K562 (cell line): ENCODE measurements around the gene FAM53A. TPM values are rescaled to one million over a fixed set of nuclear protein-coding genes. Genes with fewer than 3 reads are reported as not detected.

Experiments used
- CHCHD3 ChIP-seq: fragments of 250-450 bp; sonication (Bioruptor Pico); IDR thresholded peaks from 2 replicates; pipeline ENCODE4 v2.1.2; 2022; ENCODE audit warnings: mild to moderate bottlenecking
- E2F1 ChIP-seq: sonication (generic); formaldehyde crosslinking; IDR thresholded peaks from 2 replicates; pipeline ENCODE4 v1.8.1; 2023; ENCODE audit warnings: mild to moderate bottlenecking, missing genetic modification reagents, moderate library complexity
- E2F3 ChIP-seq: fragments of 250-450 bp; sonication (Bioruptor Pico); IDR thresholded peaks from 2 replicates; pipeline ENCODE4 v1.4.0; 2020; ENCODE audit warnings: mild to moderate bottlenecking
- FIP1L1 ChIP-seq: fragments of 200-400 bp; formaldehyde crosslinking; IDR thresholded peaks from 2 replicates; pipeline ENCODE4 v1.6.1; 2018; ENCODE audit warnings: mild to moderate bottlenecking, low read depth, low read length; ENCODE audit not compliant: poor library complexity, severe bottlenecking
- IRF2 ChIP-seq: sonication (generic); formaldehyde crosslinking; IDR thresholded peaks from 2 replicates; pipeline ENCODE4 v1.8.1; 2022; ENCODE audit warnings: mild to moderate bottlenecking, missing genetic modification reagents
- MEIS2 ChIP-seq: fragments of 450-650 bp; IDR thresholded peaks from 2 replicates; pipeline ENCODE4 v1.6.1; 2014; ENCODE audit warnings: mild to moderate bottlenecking; ENCODE audit not compliant: partially characterized antibody
- PREB ChIP-seq: sonication (generic); formaldehyde crosslinking; IDR thresholded peaks from 2 replicates; pipeline ENCODE4 v1.8.1; 2023; ENCODE audit warnings: mild to moderate bottlenecking, missing genetic modification reagents
- PRMT5 ChIP-seq: sonication (generic); formaldehyde crosslinking; IDR thresholded peaks from 2 replicates; pipeline ENCODE4 v1.5.0; 2020; ENCODE audit warnings: missing genetic modification reagents
- RBBP5 ChIP-seq: fragments of 200-600 bp; sonication (generic); IDR thresholded peaks from 2 replicates; pipeline ENCODE4 v1.6.1; 2012; ENCODE audit warnings: borderline replicate concordance, mild to moderate bottlenecking, low read length, control low read depth, inconsistent platforms; ENCODE audit not compliant: insufficient read depth, poor library complexity, severe bottlenecking
- SAP30 ChIP-seq: fragments of 200-600 bp; sonication (generic); IDR thresholded peaks from 2 replicates; pipeline ENCODE4 v1.6.1; 2012; ENCODE audit warnings: borderline replicate concordance, low read depth, mild to moderate bottlenecking, moderate library complexity, low read length, control low read depth, inconsistent platforms; ENCODE audit not compliant: insufficient read depth, poor library complexity, severe bottlenecking
- SIN3A ChIP-seq, 2 experiments: fragments of 150-350 bp in 1 of 2; IDR thresholded peaks; 2 replicates each; pipeline ENCODE4 v1.6.1; 2011 to 2016; ENCODE audit warnings: borderline replicate concordance in 2 of 2, low read depth in 2 of 2, low read length in 2 of 2, mild to moderate bottlenecking in 2 of 2, moderate library complexity in 2 of 2; ENCODE audit not compliant: control insufficient read depth in 1 of 2
- SRSF1 ChIP-seq: fragments of 200-400 bp; formaldehyde crosslinking; IDR thresholded peaks from 2 replicates; pipeline ENCODE4 v1.6.1; 2017; ENCODE audit warnings: mild to moderate bottlenecking, low read depth, low read length, moderate library complexity
- VEZF1 ChIP-seq: fragments of 200-800 bp; sonication (Bioruptor generic); IDR thresholded peaks from 2 replicates; pipeline ENCODE4 v1.6.1; 2017; ENCODE audit warnings: missing genetic modification characterization, missing compliant biosample characterization
- ZEB2 ChIP-seq: fragments of 450-650 bp; IDR thresholded peaks from 2 replicates; pipeline ENCODE4 v1.6.1; 2016
- ZNF232 ChIP-seq: sonication (generic); formaldehyde crosslinking; IDR thresholded peaks from 2 replicates; pipeline ENCODE4 v1.8.0; 2022; ENCODE audit warnings: mild to moderate bottlenecking, missing genetic modification reagents
- polyA plus RNA-seq, 8 experiments: library from polyadenylated mRNA; depleted of rRNA in 4 of 8; stranded (reverse) in 5 of 8; unstranded in 3 of 8; fragments of >200 nt; fragmentation: Nextera tagmentation in 2 of 8; fragmentation: Illumina TruSeq in 1 of 8; extraction: Ambion mirVana in 2 of 8; extraction: Trizol in 1 of 8; gene quantifications; 2 replicates each; pipeline versions ENCODE4 v1.2.1 to v1.2.3, GENCODE V29; 2011 to 2014; ENCODE audit warnings: inconsistent platforms in 1 of 8, missing spikeins in 1 of 8
- total RNA-seq, 7 experiments: library from RNA; depleted of rRNA in 6 of 7; stranded (reverse); fragments of >200 nt in 6 of 7; fragmentation: Illumina TruSeq in 2 of 7; extraction: Trizol in 2 of 7; gene quantifications; 2 replicates each; pipeline versions ENCODE4 v1.2.1 to v1.2.3, GENCODE V29; 2011 to 2021; ENCODE audit warnings: low replicate concordance in 1 of 7
- TF ChIP-seq, protein P1 (sequence below): sonication (generic); formaldehyde crosslinking; IDR thresholded peaks from 2 replicates; pipeline ENCODE4 v1.9.0; 2022; ENCODE audit warnings: mild to moderate bottlenecking, missing genetic modification reagents
- TF ChIP-seq, protein P2 (sequence below): fragments of 250-450 bp; sonication (Bioruptor Pico); IDR thresholded peaks from 2 replicates; pipeline ENCODE4 v1.4.0; 2020; ENCODE audit warnings: mild to moderate bottlenecking

Gene FAM53A
- total and polyA plus RNA-seq, 9 of the 15 experiments (the other 6 are each of a cell fraction or from before 2014, with no cell fraction given) = 0.53 to 2.7 (median 1.4) TPM; not detected in 2

DNA sequence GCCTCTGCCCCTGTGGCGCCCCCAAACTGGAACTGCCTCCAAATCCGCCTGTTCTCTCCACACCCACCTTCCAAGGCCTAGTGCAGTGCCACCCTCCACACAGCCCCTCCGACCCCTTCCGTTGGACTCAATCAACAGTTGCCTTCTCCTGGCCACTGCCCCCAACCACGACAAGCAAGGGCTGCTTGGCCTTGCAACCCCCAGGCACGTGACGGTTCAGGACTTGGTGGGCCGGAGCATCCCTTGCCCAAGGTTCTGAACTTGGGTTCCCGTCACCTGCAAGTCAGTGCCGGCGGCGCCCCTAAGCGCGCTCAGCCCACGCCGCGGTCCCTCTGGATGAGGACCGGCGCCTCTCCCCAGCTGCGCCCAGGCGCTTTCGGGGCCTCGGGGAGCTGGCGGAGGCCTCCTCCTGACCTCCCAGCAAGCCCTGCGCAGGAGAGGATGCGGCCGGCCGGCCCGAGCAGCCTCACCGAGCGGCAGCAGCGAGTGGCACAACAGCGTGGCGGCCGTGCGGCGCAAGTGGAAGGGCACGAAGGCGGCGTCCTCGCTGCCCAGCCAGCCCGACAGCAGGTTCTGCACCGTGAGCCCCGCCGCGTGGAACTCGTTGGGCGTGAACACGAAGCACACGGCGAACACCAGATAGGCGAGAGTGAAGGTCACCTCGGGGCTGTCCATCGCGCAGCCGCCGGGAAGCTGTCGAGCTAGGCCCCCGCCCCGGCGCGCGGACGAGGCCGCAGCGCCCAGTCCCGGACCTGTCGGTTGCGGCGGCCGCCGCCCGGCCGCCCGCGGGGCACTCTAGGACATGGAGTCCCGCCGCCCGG, 36.3 kb upstream of the FAM53A start (continued):
- TF ChIP-seq, protein P1, sequence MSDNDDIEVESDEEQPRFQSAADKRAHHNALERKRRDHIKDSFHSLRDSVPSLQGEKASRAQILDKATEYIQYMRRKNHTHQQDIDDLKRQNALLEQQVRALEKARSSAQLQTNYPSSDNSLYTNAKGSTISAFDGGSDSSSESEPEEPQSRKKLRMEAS (CRISPR knock-in tag) = peak; percentile 55; the same call in 1 of the 2 replicates
- peak; percentile 40; the same call in 1 of the 2 replicates for TF ChIP-seq E2F1
- TF ChIP-seq ZEB2 = no peak
- TF ChIP-seq PRMT5 (CRISPR knock-in tag) = no peak
- TF ChIP-seq E2F3 = 0 out of 2 replicates have a peak, but pooled peaks have one; percentile 6
- TF ChIP-seq VEZF1 (CRISPR knock-in tag) = no peak
- TF ChIP-seq FIP1L1 = peak; percentile 63
- TF ChIP-seq IRF2 (CRISPR knock-in tag) = no peak
- no peak for TF ChIP-seq CHCHD3 (CRISPR knock-in tag)
- no peak for TF ChIP-seq PREB (CRISPR knock-in tag)
- peak; percentile 66; the same call in 1 of the 2 replicates for TF ChIP-seq ZNF232 (CRISPR knock-in tag)
- TF ChIP-seq, protein P2, sequence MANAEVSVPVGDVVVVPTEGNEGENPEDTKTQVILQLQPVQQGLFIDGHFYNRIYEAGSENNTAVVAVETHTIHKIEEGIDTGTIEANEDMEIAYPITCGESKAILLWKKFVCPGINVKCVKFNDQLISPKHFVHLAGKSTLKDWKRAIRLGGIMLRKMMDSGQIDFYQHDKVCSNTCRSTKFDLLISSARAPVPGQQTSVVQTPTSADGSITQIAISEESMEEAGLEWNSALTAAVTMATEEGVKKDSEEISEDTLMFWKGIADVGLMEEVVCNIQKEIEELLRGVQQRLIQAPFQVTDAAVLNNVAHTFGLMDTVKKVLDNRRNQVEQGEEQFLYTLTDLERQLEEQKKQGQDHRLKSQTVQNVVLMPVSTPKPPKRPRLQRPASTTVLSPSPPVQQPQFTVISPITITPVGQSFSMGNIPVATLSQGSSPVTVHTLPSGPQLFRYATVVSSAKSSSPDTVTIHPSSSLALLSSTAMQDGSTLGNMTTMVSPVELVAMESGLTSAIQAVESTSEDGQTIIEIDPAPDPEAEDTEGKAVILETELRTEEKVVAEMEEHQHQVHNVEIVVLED = no peak
- TF ChIP-seq SRSF1 = no peak
- TF ChIP-seq SIN3A (IDR thresholded peaks at IDR 0.05; ENCODE audit: borderline replicate concordance in 2 of 2, control insufficient read depth in 1 of 2, low read depth in 2 of 2, low read length in 2 of 2) = no peak; a peak in 1 of 4 replicates
- peak; percentile 77 for TF ChIP-seq RBBP5
- peak; percentile 54 for TF ChIP-seq SAP30
- peak; percentile 24 for TF ChIP-seq MEIS2
